ENCODE measurements around the gene BRAF. TPM values are rescaled to one million over a fixed set of nuclear protein-coding genes. Genes with fewer than 3 reads are reported as not detected.
"Not testable (repeated sequence)": the region's sequence is repeated elsewhere in the genome, so short reads cannot be mapped to it uniquely, and the experiment has no call there.

The BRAF gene
- total RNA-seq, 1 donor from 2014 or later: 40.9 TPM

GRCh38 chr7:140966561-140967233, 42.0 kb upstream of the BRAF start:
- no peaks in the 10 kb centered on the region for H3K9me3 Mint-ChIP-seq (ENCODE audit: unreplicated experiment)
- no peak overlapping the region for H3K27ac Mint-ChIP-seq (ENCODE audit: unreplicated experiment)
- H3K27me3 Mint-ChIP-seq (ENCODE audit: unreplicated experiment): no peaks in the 10 kb centered on the region
- DNase-seq: no peak
- H3K4me1 Mint-ChIP-seq (ENCODE audit: low read depth, unreplicated experiment): no peaks in the 10 kb centered on the region
- no peak overlapping the region for H3K4me3 Mint-ChIP-seq (ENCODE audit: unreplicated experiment)
- TF ChIP-seq CTCF (IDR thresholded peaks at IDR 0.05; ENCODE audit: partially characterized antibody, unreplicated experiment): no peak
- no peaks in the 10 kb centered on the region for H3K36me3 Mint-ChIP-seq (ENCODE audit: unreplicated experiment)

- DNase-seq: no peak
- Mint-ChIP-seq H3K27me3 (ENCODE audit: unreplicated experiment) (no peaks in the 10 kb centered on the region), H3K27ac (ENCODE audit: unreplicated experiment) (no peak overlapping the region), H3K4me3 (ENCODE audit: unreplicated experiment) (no peak overlapping the region), H3K36me3 (ENCODE audit: unreplicated experiment) (peaks cover 8% of the 10 kb centered on the region), H3K4me1 (ENCODE audit: low read depth, unreplicated experiment) (no peaks in the 10 kb centered on the region), H3K9me3 (ENCODE audit: unreplicated experiment) (peaks cover 3% of the 10 kb centered on the region)
- TF ChIP-seq CTCF (IDR thresholded peaks at IDR 0.05; ENCODE audit: partially characterized antibody, unreplicated experiment): no peak
Measured at GRCh38 chr7:140961117-140961516, 36.4 kb upstream of the BRAF start.

GRCh38 chr7:140956997-140957396, 32.3 kb upstream of the BRAF start:
- H3K36me3 Mint-ChIP-seq (ENCODE audit: unreplicated experiment); H3K4me3 Mint-ChIP-seq (ENCODE audit: unreplicated experiment); H3K4me1 Mint-ChIP-seq (ENCODE audit: low read depth, unreplicated experiment): not testable (repeated sequence)

GRCh38 chr7:140945940-140946339, 21.2 kb upstream of the BRAF start:
- Mint-ChIP-seq H3K4me1 (ENCODE audit: low read depth, unreplicated experiment) (no peaks in the 10 kb centered on the region), H3K4me3 (ENCODE audit: unreplicated experiment) (no peak overlapping the region), H3K9me3 (ENCODE audit: unreplicated experiment) (no peaks in the 10 kb centered on the region), H3K27ac (ENCODE audit: unreplicated experiment) (no peak overlapping the region), H3K27me3 (ENCODE audit: unreplicated experiment) (no peaks in the 10 kb centered on the region), H3K36me3 (ENCODE audit: unreplicated experiment) (no peaks in the 10 kb centered on the region)
- TF ChIP-seq CTCF (IDR thresholded peaks at IDR 0.05; ENCODE audit: partially characterized antibody, unreplicated experiment): no peak
- DNase-seq: no peak

More at GRCh38 chr7:140956997-140957396, 32.3 kb upstream of the BRAF start:
- H3K9me3 Mint-ChIP-seq (ENCODE audit: unreplicated experiment); H3K27me3 Mint-ChIP-seq (ENCODE audit: unreplicated experiment); DNase-seq; H3K27ac Mint-ChIP-seq (ENCODE audit: unreplicated experiment): not testable (repeated sequence)

- not testable (repeated sequence) for DNase-seq; H3K36me3 Mint-ChIP-seq (ENCODE audit: unreplicated experiment); H3K9me3 Mint-ChIP-seq (ENCODE audit: unreplicated experiment); H3K27me3 Mint-ChIP-seq (ENCODE audit: unreplicated experiment); H3K4me1 Mint-ChIP-seq (ENCODE audit: low read depth, unreplicated experiment); H3K4me3 Mint-ChIP-seq (ENCODE audit: unreplicated experiment); H3K27ac Mint-ChIP-seq (ENCODE audit: unreplicated experiment)
Measured at GRCh38 chr7:140942242-140942641, 17.5 kb upstream of the BRAF start.

GRCh38 chr7:140940898-140941297, 16.2 kb upstream of the BRAF start:
- no peaks in the 10 kb centered on the region for H3K4me1 Mint-ChIP-seq (ENCODE audit: low read depth, unreplicated experiment)
- H3K36me3 Mint-ChIP-seq (ENCODE audit: unreplicated experiment): no peaks in the 10 kb centered on the region
- no peak for TF ChIP-seq CTCF (IDR thresholded peaks at IDR 0.05; ENCODE audit: partially characterized antibody, unreplicated experiment)
- H3K4me3 Mint-ChIP-seq (ENCODE audit: unreplicated experiment): no peak overlapping the region
- no peaks in the 10 kb centered on the region for H3K9me3 Mint-ChIP-seq (ENCODE audit: unreplicated experiment)
- H3K27ac Mint-ChIP-seq (ENCODE audit: unreplicated experiment): no peak overlapping the region
- DNase-seq: no peak
- peaks cover 2% of the 10 kb centered on the region for H3K27me3 Mint-ChIP-seq (ENCODE audit: unreplicated experiment)

Data from glutamatergic neuron (in vitro differentiated cells).